IMR-90 (cell line): ENCODE measurements around the gene RIOX2.

Source experiments
- BHLHE40 ChIP-seq: fragments of 150-350 bp; IDR thresholded peaks from 2 replicates; pipeline ENCODE4 v1.6.1; 2016; ENCODE audit warnings: mild to moderate bottlenecking, low read depth, low read length
- CEBPB ChIP-seq: IDR thresholded peaks from 2 replicates; pipeline ENCODE4 v1.6.1; 2012; ENCODE audit warnings: low read depth, low read length, improper control_type of control experiment
- CHD1 ChIP-seq: IDR thresholded peaks from 2 replicates; pipeline ENCODE4 v1.6.1; 2012; ENCODE audit warnings: low read depth, low read length, improper control_type of control experiment
- CTCF ChIP-seq: conservative IDR thresholded peaks from 2 replicates; pipeline ENCODE4 v1.5.1; 2012; ENCODE audit warnings: mild to moderate bottlenecking, low read depth, low read length, improper control_type of control experiment
- FOS ChIP-seq: fragments of 150-350 bp; IDR thresholded peaks from 2 replicates; pipeline ENCODE4 v1.6.1; 2016; ENCODE audit warnings: low read depth, low read length
- MXI1 ChIP-seq: IDR thresholded peaks from 2 replicates; pipeline ENCODE4 v1.6.1; 2012; ENCODE audit warnings: low read depth, mild to moderate bottlenecking, low read length, moderate library complexity, borderline replicate concordance
- NFE2L2 ChIP-seq: fragments of 150-350 bp; IDR thresholded peaks from 2 replicates; pipeline ENCODE4 v1.6.1; 2016; ENCODE audit warnings: low read depth, mild to moderate bottlenecking, low read length
- POLR2A ChIP-seq: IDR thresholded peaks from 2 replicates; pipeline ENCODE4 v1.6.1; 2012; ENCODE audit warnings: mild to moderate bottlenecking, low read depth, low read length
- RAD21 ChIP-seq: IDR thresholded peaks from 2 replicates; pipeline ENCODE4 v1.6.1; 2012; ENCODE audit warnings: low read length, improper control_type of control experiment
- RCOR1 ChIP-seq: IDR thresholded peaks from 2 replicates; pipeline ENCODE4 v1.6.1; 2012; ENCODE audit warnings: mild to moderate bottlenecking, low read length, improper control_type of control experiment; ENCODE audit not compliant: insufficient replicate concordance
- RFX5 ChIP-seq: IDR thresholded peaks from 2 replicates; pipeline ENCODE4 v1.8.0; 2012; ENCODE audit warnings: low read depth, mild to moderate bottlenecking, low read length, moderate library complexity
- SMC3 ChIP-seq: fragments of 150-350 bp; IDR thresholded peaks from 2 replicates; pipeline ENCODE4 v1.6.1; 2016; ENCODE audit warnings: low read depth, mild to moderate bottlenecking, antibody characterized with exemption, low read length, moderate library complexity
- USF2 ChIP-seq: fragments of 150-350 bp; IDR thresholded peaks from 2 replicates; pipeline ENCODE4 v1.6.1; 2017; ENCODE audit warnings: mild to moderate bottlenecking, antibody characterized with exemption, low read length, low read depth

- no peak for TF ChIP-seq CTCF
- TF ChIP-seq USF2, result no peak
- TF ChIP-seq RFX5, result no peak
- no peak for TF ChIP-seq RAD21
- no peak for TF ChIP-seq CEBPB
- no peak for TF ChIP-seq BHLHE40
- no peak for TF ChIP-seq FOS
- TF ChIP-seq POLR2A, result no peak
- no peak for TF ChIP-seq RCOR1
- no peak for TF ChIP-seq NFE2L2
- TF ChIP-seq SMC3, result no peak
- no peak for TF ChIP-seq MXI1
- no peak for TF ChIP-seq CHD1
These were observed 15.1 kb upstream of the RIOX2 start for GRCh38 chr3:97987306-97987705.
